ENCODE results near the gene SGIP1.

The SGIP1 gene, protein sequence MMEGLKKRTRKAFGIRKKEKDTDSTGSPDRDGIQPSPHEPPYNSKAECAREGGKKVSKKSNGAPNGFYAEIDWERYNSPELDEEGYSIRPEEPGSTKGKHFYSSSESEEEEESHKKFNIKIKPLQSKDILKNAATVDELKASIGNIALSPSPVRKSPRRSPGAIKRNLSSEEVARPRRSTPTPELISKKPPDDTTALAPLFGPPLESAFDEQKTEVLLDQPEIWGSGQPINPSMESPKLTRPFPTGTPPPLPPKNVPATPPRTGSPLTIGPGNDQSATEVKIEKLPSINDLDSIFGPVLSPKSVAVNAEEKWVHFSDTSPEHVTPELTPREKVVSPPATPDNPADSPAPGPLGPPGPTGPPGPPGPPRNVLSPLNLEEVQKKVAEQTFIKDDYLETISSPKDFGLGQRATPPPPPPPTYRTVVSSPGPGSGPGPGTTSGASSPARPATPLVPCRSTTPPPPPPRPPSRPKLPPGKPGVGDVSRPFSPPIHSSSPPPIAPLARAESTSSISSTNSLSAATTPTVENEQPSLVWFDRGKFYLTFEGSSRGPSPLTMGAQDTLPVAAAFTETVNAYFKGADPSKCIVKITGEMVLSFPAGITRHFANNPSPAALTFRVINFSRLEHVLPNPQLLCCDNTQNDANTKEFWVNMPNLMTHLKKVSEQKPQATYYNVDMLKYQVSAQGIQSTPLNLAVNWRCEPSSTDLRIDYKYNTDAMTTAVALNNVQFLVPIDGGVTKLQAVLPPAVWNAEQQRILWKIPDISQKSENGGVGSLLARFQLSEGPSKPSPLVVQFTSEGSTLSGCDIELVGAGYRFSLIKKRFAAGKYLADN

GRCh38 chr1:66533804-66534740 lies at the start of gene SGIP1:
TSS of gene SGIP1 (plus strand) at chr1:66534153. CDS start at chr1:66534359, 206 bp downstream.
- no peak for DNase-seq

DNA sequence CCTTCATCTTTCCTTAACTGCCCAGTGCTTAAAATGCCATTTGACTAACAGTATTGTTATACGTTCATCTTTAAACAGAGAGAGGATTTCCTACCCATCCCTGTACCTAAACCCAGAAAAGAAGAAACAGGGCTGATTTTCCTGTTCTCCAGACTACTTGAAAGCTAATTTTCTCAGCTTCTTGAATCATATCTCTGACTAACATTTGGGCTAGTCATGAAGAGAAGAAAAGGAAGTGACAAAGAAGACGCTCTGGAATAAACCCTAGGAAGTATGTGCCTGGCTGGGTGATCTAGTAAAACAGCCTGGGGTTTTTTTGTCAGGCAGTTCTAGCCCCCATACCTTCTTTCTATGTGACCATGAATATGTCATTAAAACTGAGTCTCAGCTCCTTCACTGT lies 44.8 kb upstream of the SGIP1 start:
- DNase-seq: no peak

- no peak for DNase-seq
Observed at GRCh38 chr1:66489972-66490601, 43.9 kb upstream of the SGIP1 start.

DNA sequence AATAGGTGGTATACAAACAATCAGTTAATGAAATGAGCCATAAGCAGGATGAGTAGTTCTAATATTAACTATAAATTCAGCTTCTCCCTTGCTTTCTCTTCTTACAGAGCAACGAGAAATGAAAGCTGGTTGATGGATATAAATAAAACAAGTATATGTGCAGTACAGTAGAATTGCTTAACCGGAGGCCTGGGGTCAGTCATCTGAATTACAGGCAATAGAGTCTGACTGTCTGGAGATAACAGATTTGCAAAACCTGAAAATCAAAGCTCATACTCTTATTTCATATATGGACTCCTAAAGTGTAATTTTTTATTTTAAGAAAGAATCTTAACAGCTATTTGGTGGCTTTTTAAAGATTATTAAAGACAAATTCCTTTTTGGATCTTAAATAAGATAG lies 43.1 kb upstream of the SGIP1 start:
- no peak for DNase-seq

DNA sequence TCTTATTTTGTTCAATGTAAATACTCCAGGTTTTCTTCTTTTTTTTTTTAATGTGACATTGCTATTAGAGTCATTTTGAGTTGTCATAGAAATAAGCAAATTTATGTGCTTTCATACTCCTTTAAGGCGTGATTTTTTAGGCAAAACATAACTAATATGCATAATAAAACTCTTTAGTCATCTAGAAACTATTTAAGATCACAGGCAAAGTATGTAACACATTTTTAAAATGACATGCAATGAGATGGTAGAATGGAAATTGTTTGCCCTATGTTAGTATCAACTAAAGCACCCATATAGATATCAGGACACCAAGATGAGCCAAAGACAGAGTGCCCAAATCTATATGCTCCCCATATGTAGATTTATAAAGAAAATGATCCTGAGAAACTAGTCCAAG lies 41.5 kb upstream of the SGIP1 start:
- DNase-seq: no peak

DNA sequence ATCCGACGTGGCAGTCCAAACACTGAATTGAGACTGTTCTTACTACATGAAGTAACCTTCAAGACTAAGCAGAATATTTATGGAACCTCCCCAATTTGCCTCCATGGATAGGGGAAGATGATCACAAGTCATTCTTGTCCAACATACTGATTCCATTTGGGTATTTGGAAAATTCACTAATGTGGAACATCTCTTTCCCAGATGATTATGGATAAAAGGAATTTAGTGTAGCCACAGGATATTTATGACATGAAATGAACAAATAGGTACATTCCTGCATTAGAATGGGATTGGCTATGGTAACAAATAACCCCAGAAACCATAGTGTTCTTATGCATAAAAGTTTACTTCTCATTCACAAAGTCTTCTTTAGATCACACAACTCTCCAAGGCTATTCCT lies 40.2 kb upstream of the SGIP1 start:
- DNase-seq: no peak

DNA sequence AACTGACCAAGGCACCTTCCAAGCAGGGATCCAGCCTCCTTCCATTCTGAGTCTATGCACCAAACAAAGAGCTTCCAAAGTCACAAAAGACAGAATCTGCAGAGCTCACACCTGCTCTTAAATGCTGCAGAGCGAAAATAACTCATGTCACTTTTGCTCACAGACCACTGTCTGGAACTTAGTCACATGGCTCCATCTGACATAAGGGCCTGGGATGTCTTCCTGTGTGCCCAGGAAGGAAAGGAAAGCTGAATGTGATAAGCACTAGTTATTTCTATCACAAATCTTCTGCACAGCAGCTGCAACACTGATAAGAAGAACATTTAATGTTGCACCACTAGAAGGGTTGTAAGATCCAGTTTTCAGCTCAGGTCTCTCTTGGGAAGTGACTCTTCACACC lies 39.5 kb upstream of the SGIP1 start:
- no peak for DNase-seq

- no peak for DNase-seq
Observed at GRCh38 chr1:66495495-66495894, 38.5 kb upstream of the SGIP1 start.

DNA sequence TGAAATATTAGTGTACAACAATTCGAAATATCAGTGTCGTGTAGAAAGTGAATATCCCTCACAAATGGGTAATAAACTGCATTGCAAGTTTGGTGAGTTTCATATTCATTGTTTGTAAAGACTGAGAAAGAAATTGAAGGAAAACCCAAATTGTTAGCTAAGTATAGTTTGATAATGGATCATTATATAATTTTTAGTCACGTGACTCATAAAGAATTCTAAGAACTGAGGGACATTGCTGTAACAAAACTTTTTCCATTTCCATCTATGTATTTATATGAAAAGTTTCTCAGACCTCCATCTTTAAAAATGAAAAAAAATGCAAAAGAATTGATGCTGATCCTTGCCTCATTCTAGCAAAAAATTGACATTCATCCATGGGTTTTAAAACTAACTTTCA lies 36.0 kb upstream of the SGIP1 start:
- no peak for DNase-seq

DNA sequence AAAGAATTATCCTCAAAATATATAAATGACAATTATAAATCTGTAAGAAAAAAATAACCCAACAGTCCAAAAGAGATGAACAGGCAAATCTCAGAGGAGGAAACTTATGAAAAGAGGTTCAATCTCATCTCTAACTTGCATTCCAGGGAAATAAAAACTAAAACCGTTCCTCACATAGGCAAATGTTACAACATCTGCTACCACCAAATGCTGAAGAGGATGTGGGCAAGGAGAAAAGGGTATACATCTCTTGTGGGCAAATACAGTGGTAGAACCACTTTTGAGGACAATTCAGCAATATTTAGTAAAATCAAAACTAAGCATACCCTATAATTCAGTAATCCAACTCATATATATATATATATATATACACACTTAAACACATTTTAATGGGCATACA lies 33.7 kb upstream of the SGIP1 start:
- DNase-seq: no peak

DNA sequence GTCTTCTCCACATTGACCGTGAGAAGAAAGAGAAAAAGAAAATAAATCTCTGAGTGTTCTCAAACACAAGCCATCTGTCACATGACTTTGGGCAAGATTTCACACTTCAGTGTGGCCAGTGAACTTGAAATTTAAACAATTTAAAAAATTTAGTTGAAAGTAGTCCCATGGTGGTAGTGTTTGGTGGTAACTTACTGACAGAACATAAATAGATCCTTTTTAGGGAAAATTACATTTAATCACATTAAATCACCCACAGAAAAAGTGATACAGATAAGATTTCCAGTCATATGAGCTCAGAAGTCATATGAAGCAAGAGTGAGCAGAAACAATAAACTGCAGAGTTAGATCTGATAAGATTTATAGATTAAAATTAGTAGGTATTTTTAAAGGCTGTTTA lies 31.9 kb upstream of the SGIP1 start:
- no peak for DNase-seq

- no peak for DNase-seq
Observed at GRCh38 chr1:66503841-66504470, 30.0 kb upstream of the SGIP1 start.

- no peak for DNase-seq
Observed at GRCh38 chr1:66505671-66506392, 28.1 kb upstream of the SGIP1 start.

GRCh38 chr1:66506393-66506687 lies 27.6 kb upstream of the SGIP1 start:
- DNase-seq: no peak

- DNase-seq: no peak
Observed at GRCh38 chr1:66506991-66507390, 27.0 kb upstream of the SGIP1 start.

- DNase-seq: no peak
Observed at GRCh38 chr1:66510407-66510806, 23.5 kb upstream of the SGIP1 start.

GRCh38 chr1:66511118-66511517 lies 22.8 kb upstream of the SGIP1 start:
- no peak for DNase-seq

- no peak for DNase-seq
Observed at GRCh38 chr1:66517959-66518358, 16.0 kb upstream of the SGIP1 start.

DNA sequence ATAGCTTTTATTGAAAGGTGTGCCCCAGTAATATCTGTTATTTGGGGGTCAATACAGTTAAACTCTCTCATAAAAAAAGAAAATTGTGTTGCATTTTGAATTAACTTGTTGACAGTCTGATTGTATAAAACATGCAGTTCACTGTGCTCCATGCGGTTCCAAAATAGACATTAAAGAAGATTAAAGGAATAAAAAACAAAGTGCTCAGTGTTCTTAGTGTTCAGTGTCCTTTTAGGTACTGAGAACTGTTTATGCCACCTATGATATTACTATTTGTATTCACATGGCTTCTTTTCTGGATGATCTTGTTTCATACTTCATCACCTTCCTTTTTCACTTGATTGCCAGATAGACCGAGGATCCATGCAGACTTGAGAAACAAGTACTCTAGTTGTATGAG lies 15.3 kb upstream of the SGIP1 start:
- DNase-seq: no peak

DNA sequence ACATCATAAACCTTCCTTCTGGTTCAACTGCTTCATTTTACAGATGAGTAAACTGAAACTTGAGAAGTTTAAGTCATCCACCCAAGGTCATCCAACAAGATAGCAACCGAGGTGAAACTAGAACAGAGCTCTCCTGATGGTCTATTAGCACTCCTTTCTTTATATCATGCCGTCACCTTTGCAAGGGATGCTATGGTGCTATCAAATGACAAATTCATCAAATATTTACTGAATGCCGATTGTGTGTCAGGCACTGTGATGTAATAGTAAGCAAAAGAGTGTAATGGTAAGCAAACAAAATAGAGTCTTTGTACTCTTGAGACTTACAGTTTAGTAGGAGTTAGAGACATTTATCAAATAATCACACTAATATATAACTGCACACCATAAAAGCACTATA lies 14.0 kb upstream of the SGIP1 start:
- DNase-seq: no peak

GRCh38 chr1:66520655-66521054 lies 13.3 kb upstream of the SGIP1 start:
- no peak for DNase-seq

Data from NCI-H524 treated with DMSO at 0.1 percent for 48 hours (cell line).